ENCODE results near the gene SUMO4. TPM values are rescaled to one million over a fixed set of nuclear protein-coding genes. Genes with fewer than 3 reads are reported as not detected.

SUMO4 gene
- total and polyA plus RNA-seq, 8 donors = 0.09 to 1.5 (median 0.86) TPM; not detected in 1

DNA sequence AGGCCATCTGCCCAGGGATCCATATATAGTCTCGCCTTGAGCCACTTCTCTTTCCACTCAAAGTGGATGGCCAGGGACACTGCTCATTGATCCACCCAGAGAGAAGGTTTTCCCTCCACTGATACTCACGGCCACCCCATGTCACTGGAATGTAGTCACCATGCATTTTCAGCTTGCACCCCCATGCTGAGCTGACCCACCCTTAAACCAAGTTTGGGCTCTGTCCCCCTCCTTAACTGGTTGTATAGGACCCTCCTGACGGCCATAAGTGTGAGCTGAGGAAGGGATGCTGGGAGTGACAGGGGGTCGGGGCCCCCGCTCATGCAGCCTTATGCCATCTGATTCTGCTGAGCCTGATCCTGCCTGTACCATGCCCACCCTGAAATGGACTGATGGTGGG is 25.7 kb downstream of the SUMO4 start:
- intact Hi-C loops (cut with DNase I) = loop anchor here in 2 of 3 donors (5.0 to 10.0 kb wide), 2 partner anchors 341 to 343 kb away; no protein-coding TSS in a partner anchor

DNA sequence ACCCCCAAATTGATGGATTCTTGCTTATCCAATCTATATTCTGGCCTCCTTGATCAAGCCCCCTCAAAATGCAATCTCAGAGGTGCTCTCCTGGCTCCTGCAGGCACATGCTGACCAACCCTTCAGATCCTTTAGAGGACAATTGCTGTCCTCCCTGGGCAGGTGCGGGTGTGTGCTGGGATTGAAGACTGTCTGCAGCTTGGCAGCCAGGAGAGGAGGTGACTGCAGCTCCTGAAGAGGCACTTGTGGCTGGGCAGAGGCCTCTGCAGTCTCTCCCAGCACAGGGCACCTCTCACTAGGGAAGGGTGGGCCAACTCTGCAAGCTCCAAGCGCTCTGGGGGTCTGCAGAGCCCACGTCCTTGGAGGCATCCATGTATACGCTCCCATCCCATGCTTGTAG is 28.5 kb downstream of the SUMO4 start:
- intact Hi-C loops (cut with DNase I) = loop anchor here in 2 of 3 donors (5.0 to 10.0 kb wide), 2 partner anchors 344 to 346 kb away; no protein-coding TSS in a partner anchor
- Histone ChIP-seq H3K27me3 (no peaks in the 10 kb centered on the region), H3K4me3 (no peak overlapping the region), H3K27ac (no peak overlapping the region), H3K4me1 (peaks cover 0 to 8% (median 3%) of the 10 kb centered on the region in 3 donors), H3K36me3 (no peaks in the 10 kb centered on the region), H3K9me3 (no peaks in the 10 kb centered on the region)
- TF ChIP-seq, protein P1, sequence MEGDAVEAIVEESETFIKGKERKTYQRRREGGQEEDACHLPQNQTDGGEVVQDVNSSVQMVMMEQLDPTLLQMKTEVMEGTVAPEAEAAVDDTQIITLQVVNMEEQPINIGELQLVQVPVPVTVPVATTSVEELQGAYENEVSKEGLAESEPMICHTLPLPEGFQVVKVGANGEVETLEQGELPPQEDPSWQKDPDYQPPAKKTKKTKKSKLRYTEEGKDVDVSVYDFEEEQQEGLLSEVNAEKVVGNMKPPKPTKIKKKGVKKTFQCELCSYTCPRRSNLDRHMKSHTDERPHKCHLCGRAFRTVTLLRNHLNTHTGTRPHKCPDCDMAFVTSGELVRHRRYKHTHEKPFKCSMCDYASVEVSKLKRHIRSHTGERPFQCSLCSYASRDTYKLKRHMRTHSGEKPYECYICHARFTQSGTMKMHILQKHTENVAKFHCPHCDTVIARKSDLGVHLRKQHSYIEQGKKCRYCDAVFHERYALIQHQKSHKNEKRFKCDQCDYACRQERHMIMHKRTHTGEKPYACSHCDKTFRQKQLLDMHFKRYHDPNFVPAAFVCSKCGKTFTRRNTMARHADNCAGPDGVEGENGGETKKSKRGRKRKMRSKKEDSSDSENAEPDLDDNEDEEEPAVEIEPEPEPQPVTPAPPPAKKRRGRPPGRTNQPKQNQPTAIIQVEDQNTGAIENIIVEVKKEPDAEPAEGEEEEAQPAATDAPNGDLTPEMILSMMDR (IDR thresholded peaks at IDR 0.05) = no peak
- DNase-seq = no peak
- FAIRE-seq = no peak
- ATAC-seq = no peak
- WGBS, 2 donors = 93 to 98% methylated on average over 4 of the region's 4 CpGs

More for the DNA sequence above, 25.7 kb downstream of the SUMO4 start:
- DNase-seq (no peak), FAIRE-seq (no peak), ATAC-seq (no peak)
- TF ChIP-seq, protein P1 (IDR thresholded peaks at IDR 0.05) = no peak
- Histone ChIP-seq H3K27me3 (no peaks in the 10 kb centered on the region), H3K4me3 (no peak overlapping the region), H3K27ac (no peak overlapping the region), H3K4me1 (peaks cover 0 to 5% (median 0%) of the 10 kb centered on the region in 3 donors), H3K36me3 (no peaks in the 10 kb centered on the region), H3K9me3 (no peaks in the 10 kb centered on the region)
- WGBS, 2 donors = 90 to 97% methylated on average over 5 of the region's 5 CpGs

DNA sequence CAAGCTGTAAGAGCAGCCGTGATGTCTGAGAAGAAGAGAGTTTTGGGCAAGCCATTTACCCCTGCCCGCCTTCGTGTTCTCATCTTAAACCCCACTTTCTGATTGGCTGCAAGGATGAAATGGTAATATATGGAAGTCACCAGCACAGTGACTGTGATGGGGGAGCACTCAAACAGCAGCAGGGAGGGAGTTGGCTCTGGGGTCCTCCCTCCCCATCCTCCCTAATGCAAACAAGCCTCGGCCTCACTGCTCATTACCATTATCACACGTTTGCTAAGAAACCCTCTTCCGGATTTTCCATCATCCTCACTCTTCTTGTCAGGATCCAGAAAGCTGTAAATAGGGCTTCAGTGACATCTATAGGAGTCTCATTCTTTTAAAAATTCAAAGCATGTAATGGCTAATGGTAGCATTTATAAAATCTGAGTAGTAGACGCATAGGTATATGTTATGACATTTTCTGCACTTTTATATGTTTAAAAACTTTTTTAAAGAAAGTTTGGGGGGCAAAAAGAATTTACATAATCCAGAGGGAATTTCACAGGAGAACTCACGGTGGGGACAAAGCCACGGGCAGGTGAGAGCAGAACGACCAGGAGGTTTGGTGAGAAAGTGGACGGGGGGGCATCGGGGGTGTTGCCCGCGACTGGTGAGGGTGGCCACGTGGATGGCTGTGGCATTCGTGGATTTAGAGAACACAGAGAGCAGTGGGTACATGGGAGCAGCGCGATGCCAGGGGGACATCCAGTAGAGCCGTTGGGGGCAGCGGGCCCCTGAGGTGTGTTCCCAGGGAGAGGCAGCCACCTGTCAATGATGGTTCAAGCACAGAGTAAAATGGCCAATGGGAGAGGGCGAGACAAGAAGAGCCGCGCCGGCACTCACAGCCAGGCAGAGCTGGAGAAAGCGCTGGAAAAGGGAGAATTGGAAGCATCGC is 29.6 kb downstream of the SUMO4 start:
- no peak for FAIRE-seq
- H3K36me3 ChIP-seq = no peaks in the 10 kb centered on the region
- no peak for DNase-seq
- TF ChIP-seq, protein P1 (IDR thresholded peaks at IDR 0.05) = no peak
- 85 to 88% methylated on average over 26 of the region's 26 CpGs for WGBS, 2 donors
- ATAC-seq = no peak
- H3K4me3 ChIP-seq = no peak overlapping the region
- intact Hi-C loops (cut with DNase I) = loop anchor here in 2 of 3 donors (5.0 to 10.0 kb wide), 4 partner anchors 345 to 405 kb away; no protein-coding TSS in a partner anchor
- no peaks in the 10 kb centered on the region for H3K27me3 ChIP-seq
- no peak overlapping the region for H3K27ac ChIP-seq
- H3K9me3 ChIP-seq = no peaks in the 10 kb centered on the region
- H3K4me1 ChIP-seq = peaks cover 0 to 3% (median 3%) of the 10 kb centered on the region in 3 donors

DNA sequence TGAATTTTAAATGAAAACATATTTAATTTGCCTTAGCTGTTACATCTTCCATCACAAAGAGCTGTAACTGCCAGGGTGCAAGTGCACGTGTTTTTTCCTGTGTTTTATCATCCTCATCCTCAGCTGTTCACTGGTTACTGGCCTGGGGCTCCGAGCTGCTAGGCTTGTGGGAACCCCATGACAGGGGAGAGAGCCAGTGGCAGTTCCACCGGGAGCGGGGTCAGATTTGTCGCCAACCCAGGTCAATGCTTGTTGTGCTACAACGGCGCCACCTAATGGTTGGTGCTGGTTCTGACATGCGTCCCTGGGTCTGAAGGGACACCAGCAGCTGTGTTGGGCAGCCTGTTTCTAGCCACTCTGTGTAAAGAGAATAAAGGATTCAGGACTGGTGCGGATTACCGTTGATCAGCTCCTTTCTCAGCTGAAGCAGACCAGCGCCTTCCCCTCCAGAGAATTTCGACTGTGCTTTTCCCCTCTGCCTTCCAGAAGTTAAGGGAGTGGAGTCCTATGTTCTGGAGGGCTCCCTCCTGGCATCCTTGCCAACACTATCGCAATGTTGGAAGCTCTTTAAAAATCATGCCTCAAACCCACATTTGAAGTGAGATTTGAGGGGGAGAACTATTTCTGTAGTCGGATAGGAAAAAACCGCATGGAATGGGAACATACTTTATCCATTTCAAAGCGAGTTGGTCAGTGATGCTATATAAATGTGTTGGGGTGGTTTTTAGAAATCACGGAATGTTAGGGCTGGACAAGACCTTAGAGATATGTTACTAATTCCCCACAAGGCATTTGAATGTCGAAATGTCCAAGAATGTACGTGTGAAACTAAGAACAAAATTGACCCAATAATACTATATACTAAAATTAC is 32.1 kb downstream of the SUMO4 start:
- H3K36me3 ChIP-seq = no peaks in the 10 kb centered on the region
- FAIRE-seq = no peak
- no peak overlapping the region for H3K27ac ChIP-seq
- H3K4me1 ChIP-seq = peaks cover 0 to 3% (median 3%) of the 10 kb centered on the region in 3 donors
- WGBS, 2 donors = 21 to 22% methylated on average over 19 of the region's 19 CpGs
- peak; percentile 97 to 100 (median 98) for ATAC-seq
- H3K4me3 ChIP-seq = no peak overlapping the region
- peak; percentile 78 to 96 (median 92) for DNase-seq
- no peaks in the 10 kb centered on the region for H3K9me3 ChIP-seq
- no peaks in the 10 kb centered on the region for H3K27me3 ChIP-seq
- TF ChIP-seq, protein P1 (IDR thresholded peaks at IDR 0.05) = peak; percentile 83 to 99 (median 88)
- intact Hi-C loops (cut with DNase I) = loop anchor here in 2 of 3 donors (5.0 to 10.0 kb wide), 2 partner anchors 405 to 407 kb away; no protein-coding TSS in a partner anchor

Measured in pancreas (tissue), 10 donors.